Stimulated activated CD8-positive, alpha-beta memory T cell treated with anti-CD3 and anti-CD28 coated beads, Interleukin-12 subunit alpha, Interleukin-12 subunit beta, amount 100 ng/mL, for 4 hours (primary cell): ENCODE measurements around the gene SLC15A2.
"Not testable (repeated sequence)": the region's sequence is repeated elsewhere in the genome, so short reads cannot be mapped to it uniquely, and the experiment has no call there.

ENCODE experiments used
- DNase-seq: peaks from one replicate; pipeline ENCODE4 v3.0.0-alpha.2; 2020; ENCODE audit warnings: low read depth

The SLC15A2 gene, protein sequence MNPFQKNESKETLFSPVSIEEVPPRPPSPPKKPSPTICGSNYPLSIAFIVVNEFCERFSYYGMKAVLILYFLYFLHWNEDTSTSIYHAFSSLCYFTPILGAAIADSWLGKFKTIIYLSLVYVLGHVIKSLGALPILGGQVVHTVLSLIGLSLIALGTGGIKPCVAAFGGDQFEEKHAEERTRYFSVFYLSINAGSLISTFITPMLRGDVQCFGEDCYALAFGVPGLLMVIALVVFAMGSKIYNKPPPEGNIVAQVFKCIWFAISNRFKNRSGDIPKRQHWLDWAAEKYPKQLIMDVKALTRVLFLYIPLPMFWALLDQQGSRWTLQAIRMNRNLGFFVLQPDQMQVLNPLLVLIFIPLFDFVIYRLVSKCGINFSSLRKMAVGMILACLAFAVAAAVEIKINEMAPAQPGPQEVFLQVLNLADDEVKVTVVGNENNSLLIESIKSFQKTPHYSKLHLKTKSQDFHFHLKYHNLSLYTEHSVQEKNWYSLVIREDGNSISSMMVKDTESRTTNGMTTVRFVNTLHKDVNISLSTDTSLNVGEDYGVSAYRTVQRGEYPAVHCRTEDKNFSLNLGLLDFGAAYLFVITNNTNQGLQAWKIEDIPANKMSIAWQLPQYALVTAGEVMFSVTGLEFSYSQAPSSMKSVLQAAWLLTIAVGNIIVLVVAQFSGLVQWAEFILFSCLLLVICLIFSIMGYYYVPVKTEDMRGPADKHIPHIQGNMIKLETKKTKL

GRCh38 chr3:121894301-121894990, at the start of gene SLC15A2:
Gene SLC15A2 (plus strand): TSS chr3:121894401. CDS start chr3:121894477, 76 bp downstream.
- no peak for DNase-seq

DNA sequence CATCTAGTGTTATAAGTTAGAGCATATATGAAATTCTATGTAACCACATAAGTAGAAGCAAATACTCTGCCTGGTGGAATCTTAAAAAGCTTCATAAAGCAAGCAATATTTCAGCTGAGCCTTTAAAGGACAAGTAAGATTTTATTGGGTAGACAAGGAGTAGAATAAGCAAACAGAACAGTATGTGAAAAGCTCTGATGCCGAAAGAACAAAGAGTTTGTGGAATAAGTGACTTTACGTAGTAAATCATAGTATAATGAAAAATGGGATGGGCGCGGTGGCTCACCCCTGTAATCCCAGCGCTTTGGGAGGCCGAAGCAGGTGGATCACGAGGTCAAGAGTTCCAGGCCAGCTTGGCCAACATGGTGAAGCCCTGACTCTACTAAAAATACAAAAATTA, 49.3 kb upstream of the SLC15A2 start:
- no peak for DNase-seq

- no peak for DNase-seq
These were observed 41.9 kb upstream of the SLC15A2 start for GRCh38 chr3:121852256-121852655.

DNA sequence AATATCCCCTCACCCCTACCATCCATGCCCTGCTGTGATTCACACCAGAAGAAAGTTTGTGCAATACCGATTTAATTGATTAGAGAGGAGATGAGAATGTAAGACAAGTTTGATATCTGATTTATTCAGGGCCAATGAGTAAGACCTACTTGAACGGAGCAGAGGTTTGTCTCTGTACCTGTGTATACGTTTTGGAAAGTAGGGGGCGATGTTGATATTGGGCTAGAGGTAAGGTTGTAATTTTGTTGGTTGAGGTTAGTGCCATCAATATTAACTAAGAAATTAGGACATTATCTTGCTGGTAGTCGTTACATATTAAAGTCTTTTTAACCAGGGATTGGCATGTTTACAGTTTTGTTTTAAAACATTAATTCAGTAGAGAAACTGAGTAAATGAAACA, 38.6 kb upstream of the SLC15A2 start:
- DNase-seq = no peak

DNA sequence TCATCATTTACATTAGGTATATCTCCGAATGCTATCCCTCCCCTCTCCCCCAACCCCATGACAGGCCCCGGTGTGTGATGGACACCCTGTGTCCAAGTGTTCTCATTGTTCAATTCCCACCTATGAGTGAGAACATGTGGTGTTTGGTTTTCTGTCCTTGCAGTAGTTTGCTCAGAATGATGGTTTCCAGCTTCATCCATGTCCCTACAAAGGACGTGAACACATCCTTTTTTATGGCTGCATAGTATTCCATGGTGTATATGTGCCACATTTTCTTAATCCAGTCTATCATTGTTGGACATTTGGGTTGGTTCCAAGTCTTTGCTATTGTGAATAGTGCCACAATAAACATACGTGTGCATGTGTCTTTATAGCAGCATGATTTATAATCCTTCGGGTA, 36.4 kb upstream of the SLC15A2 start:
- DNase-seq = not testable (repeated sequence)

- not testable (repeated sequence) for DNase-seq
These were observed 31.0 kb upstream of the SLC15A2 start for GRCh38 chr3:121863247-121863646.

DNA sequence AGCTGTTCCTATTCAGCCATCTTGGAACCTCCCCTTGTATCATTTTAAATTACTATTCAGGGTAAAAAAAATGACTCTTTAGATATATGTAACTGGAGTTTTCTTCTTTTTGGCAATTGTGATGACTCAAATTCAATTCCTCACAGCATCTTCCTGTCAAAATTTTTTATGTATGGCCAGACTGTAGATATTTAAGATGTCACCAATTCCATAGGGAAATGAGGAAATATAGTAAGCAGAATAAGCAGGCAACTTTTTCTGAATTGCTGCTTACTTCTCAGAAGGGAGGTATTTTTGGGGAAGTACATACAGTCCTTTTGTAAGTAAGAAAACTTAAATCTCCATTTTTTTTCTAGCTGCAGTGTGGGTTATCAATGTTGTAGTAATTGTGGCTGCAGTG, 30.4 kb upstream of the SLC15A2 start:
- DNase-seq = no peak

GRCh38 chr3:121869736-121870135, 24.5 kb upstream of the SLC15A2 start:
- no peak for DNase-seq

DNA sequence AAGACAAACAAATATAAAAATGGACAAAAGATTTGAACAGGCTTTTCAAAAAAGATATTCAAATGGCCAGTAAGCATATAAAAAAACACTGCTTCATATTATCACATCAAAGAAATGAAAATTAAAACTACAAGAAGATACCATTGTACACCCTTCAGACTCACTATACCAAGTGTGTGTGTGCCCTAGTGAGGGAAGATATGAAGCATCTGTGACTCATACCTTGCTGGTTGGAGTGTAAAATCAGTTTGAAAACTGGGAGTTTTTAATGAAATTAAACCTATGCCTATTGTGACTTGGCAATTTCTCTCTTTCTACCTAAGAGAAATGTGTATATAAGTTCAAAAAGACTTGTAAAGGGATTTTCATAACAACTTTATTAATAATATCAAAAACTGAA, 23.5 kb upstream of the SLC15A2 start:
- no peak for DNase-seq

- DNase-seq = no peak
These were observed 22.8 kb upstream of the SLC15A2 start for GRCh38 chr3:121871430-121871829.

DNA sequence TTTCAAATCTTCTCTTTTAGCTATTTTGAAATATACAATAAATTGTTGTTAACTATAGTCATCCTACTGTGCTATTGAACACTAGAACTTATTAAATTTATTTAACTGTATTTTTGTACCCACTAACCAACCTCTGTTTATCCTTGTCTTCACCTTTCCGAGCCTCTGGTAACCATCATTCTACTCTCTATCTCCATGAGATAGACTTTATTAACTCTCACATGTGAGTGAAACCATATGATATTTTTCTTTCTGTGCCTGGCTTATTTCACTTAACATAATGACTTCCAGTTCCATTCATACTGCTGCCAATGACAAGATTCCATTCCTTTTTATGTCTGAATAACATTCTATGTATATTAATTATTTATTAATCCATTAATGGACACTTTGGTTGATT, 15.8 kb upstream of the SLC15A2 start:
- no peak for DNase-seq

GRCh38 chr3:121883507-121883906, 10.7 kb upstream of the SLC15A2 start:
- no peak for DNase-seq

GRCh38 chr3:121885386-121885785, 8.8 kb upstream of the SLC15A2 start:
- no peak for DNase-seq

DNA sequence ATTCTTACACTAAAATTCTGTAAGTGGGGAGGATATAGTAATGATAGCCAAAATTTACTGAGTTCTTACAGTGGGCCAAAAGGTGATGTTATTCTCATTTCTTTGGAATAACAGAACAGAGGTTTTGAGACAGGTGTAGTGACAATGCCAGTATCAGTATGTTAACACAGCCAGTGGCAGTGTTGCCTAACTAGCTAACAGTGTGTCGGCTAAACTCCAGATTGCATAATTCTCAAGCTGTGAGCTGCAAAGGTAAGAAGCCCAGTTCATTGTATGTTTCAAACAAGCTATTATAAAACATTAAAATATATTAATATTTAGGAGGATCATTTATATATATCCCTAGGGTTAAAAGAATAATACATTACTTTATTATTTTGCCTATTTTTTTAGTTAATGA, 920 bp downstream of the SLC15A2 start:
- no peak for DNase-seq

GRCh38 chr3:121895736-121896135, 1.5 kb downstream of the SLC15A2 start:
- no peak for DNase-seq

GRCh38 chr3:121896823-121897222, 2.6 kb downstream of the SLC15A2 start:
- DNase-seq = no peak

GRCh38 chr3:121897296-121897695, 3.1 kb downstream of the SLC15A2 start:
- DNase-seq = no peak

GRCh38 chr3:121913305-121913990, 19.2 kb downstream of the SLC15A2 start:
- DNase-seq = no peak

- DNase-seq = no peak
These were observed 20.1 kb downstream of the SLC15A2 start for GRCh38 chr3:121914081-121914998.

GRCh38 chr3:121916189-121916588, 22.0 kb downstream of the SLC15A2 start:
- DNase-seq = no peak
